ENCODE results near the gene NSD1. TPM values are rescaled to one million over a fixed set of nuclear protein-coding genes. Genes with fewer than 3 reads are reported as not detected.

Gene NSD1
- total RNA-seq, 1 experiment from 2014 or later = 58.8 TPM

- Histone ChIP-seq H3K27ac (ENCODE audit: low read depth, low read length) (no peak overlapping the region), H3K9ac (ENCODE audit: low read length) (no peak overlapping the region), H3K4me2 (ENCODE audit: low read length) (no peak overlapping the region), H2AFZ (ENCODE audit: low read depth, low read length, poor library complexity, severe bottlenecking) (no peak overlapping the region), H3K36me3 (ENCODE audit: control insufficient read depth in 1 of 2, insufficient read depth in 2 of 2, low read length in 2 of 2) (peaks cover 26 to 30% of the 10 kb centered on the region in 2 experiments; a peak in 3 of 4 replicates), H3K4me1 (ENCODE audit: control insufficient read depth in 1 of 2, insufficient read depth in 2 of 2, low read length in 2 of 2) (no peaks in the 10 kb centered on the region), H4K20me1 (ENCODE audit: insufficient read depth) (no peaks in the 10 kb centered on the region), H3K4me3 (replicated peaks in 1 of 2; ENCODE audit: low read depth in 1 of 2, low read length in 2 of 2) (no peak overlapping the region), H3K9me3 (ENCODE audit: control insufficient read depth in 1 of 2, insufficient read depth in 1 of 2, low read depth in 1 of 2, low read length in 2 of 2) (no peaks in the 10 kb centered on the region), H3K27me3 (ENCODE audit: insufficient read depth, low read length) (no peaks in the 10 kb centered on the region), H3K9me2 (ENCODE audit: insufficient read depth) (no peaks in the 10 kb centered on the region), H3K79me2 (ENCODE audit: insufficient read depth, low read length) (peaks cover 2% of the 10 kb centered on the region; the same call in 1 of the 2 replicates)
- no peak for ATAC-seq
- ChIA-PET POLR2A (no interaction called here), CTCF (no interaction called here), RAD21 (ENCODE audit: low non-redundant PET in 1 of 2, low total read pairs in 2 of 2, uncharacterized antibody in 2 of 2, unreplicated experiment in 2 of 2) (no interaction called here)
- BruUV-seq (replicated peaks) = no TSS peak
- TF ChIP-seq CEBPB (IDR thresholded peaks at IDR 0.05; ENCODE audit: low read depth) (no peak), SIN3A (IDR thresholded peaks at IDR 0.05; ENCODE audit: low read depth) (no peak), EGR1 (IDR thresholded peaks at IDR 0.05; ENCODE audit: low read depth) (no peak)
- intact Hi-C loops (cut with micrococcal nuclease) = no loop called here
- DNase-seq (ENCODE audit: low read depth, low spot score) = no peak
Measured at GRCh38 chr5:177334155-177334551, 200.6 kb downstream of the NSD1 start.

GRCh38 chr5:177334781-177335700, 201.5 kb downstream of the NSD1 start:
- Histone ChIP-seq H3K9ac (ENCODE audit: low read length) (no peak overlapping the region), H3K4me3 (replicated peaks in 1 of 2; ENCODE audit: low read depth in 1 of 2, low read length in 2 of 2) (no peak overlapping the region), H3K79me2 (ENCODE audit: insufficient read depth, low read length) (peaks cover 11% of the 10 kb centered on the region), H3K27me3 (ENCODE audit: insufficient read depth, low read length) (no peaks in the 10 kb centered on the region), H3K4me2 (ENCODE audit: low read length) (no peak overlapping the region), H3K36me3 (ENCODE audit: control insufficient read depth in 1 of 2, insufficient read depth in 2 of 2, low read length in 2 of 2) (peaks cover 30 to 35% of the 10 kb centered on the region in 2 experiments; a peak in 3 of 4 replicates), H4K20me1 (ENCODE audit: insufficient read depth) (no peaks in the 10 kb centered on the region), H3K27ac (ENCODE audit: low read depth, low read length) (no peak overlapping the region), H2AFZ (ENCODE audit: low read depth, low read length, poor library complexity, severe bottlenecking) (no peak overlapping the region), H3K9me2 (ENCODE audit: insufficient read depth) (no peaks in the 10 kb centered on the region), H3K9me3 (ENCODE audit: control insufficient read depth in 1 of 2, insufficient read depth in 1 of 2, low read depth in 1 of 2, low read length in 2 of 2) (no peaks in the 10 kb centered on the region), H3K4me1 (ENCODE audit: control insufficient read depth in 1 of 2, insufficient read depth in 2 of 2, low read length in 2 of 2) (no peaks in the 10 kb centered on the region)
- DNase-seq (ENCODE audit: low read depth, low spot score) (no peak), ATAC-seq (no peak)
- ChIA-PET RAD21 (ENCODE audit: low non-redundant PET in 1 of 2, low total read pairs in 2 of 2, uncharacterized antibody in 2 of 2, unreplicated experiment in 2 of 2) (no interaction called here), CTCF (interaction anchor here (1.3 kb wide), 1 partner anchor 36 kb away, joined by 3 read pairs; no protein-coding TSS in a partner anchor), POLR2A (no interaction called here)
- TF ChIP-seq SRF (IDR thresholded peaks at IDR 0.05; ENCODE audit: low read depth) (no peak), YY1 (IDR thresholded peaks at IDR 0.05; ENCODE audit: extremely low read depth, insufficient replicate concordance, low read depth, low read length) (no peak), EZH2 (IDR thresholded peaks at IDR 0.05) (no peak), RAD21 (IDR thresholded peaks at IDR 0.05; ENCODE audit: low read depth) (no peak), CTCF (IDR thresholded peaks at IDR 0.05 in 2 of 3, conservative IDR thresholded peaks at IDR 0.05 in 1 of 3; ENCODE audit: borderline replicate concordance in 1 of 3, insufficient read depth in 1 of 3, low read depth in 2 of 3, low read length in 2 of 3) (no peak), CBX3 (IDR thresholded peaks at IDR 0.05; ENCODE audit: low read depth) (no peak), ELF1 (IDR thresholded peaks at IDR 0.05; ENCODE audit: borderline replicate concordance, low read depth) (no peak), ATF3 (IDR thresholded peaks at IDR 0.05) (no peak), POLR2A (IDR thresholded peaks at IDR 0.05; ENCODE audit: borderline replicate concordance, extremely low read depth, insufficient read depth, insufficient read length) (no peak), MAX (IDR thresholded peaks at IDR 0.05) (no peak), SIN3A (IDR thresholded peaks at IDR 0.05; ENCODE audit: low read depth) (no peak), CEBPB (IDR thresholded peaks at IDR 0.05; ENCODE audit: low read depth) (no peak), REST (IDR thresholded peaks at IDR 0.05; ENCODE audit: low read depth) (no peak)
- BruUV-seq (replicated peaks) = no TSS peak
- intact Hi-C loops (cut with micrococcal nuclease) = no loop called here

Measured in HCT116 (cell line).